HG02840 (cell line): ENCODE data around the gene POGLUT2.

Experiments used
- ATAC-seq: cut with Tn5 transposase; IDR thresholded peaks from one replicate; pipeline ENCODE4 v1.9.1; 2021; ENCODE audit warnings: mild to moderate bottlenecking, moderate library complexity, moderate number of reproducible peaks; ENCODE audit not compliant: unreplicated experiment, low FRiP score

The POGLUT2 gene

GRCh38 chr13:102771298-102772041 is 27.3 kb downstream of the POGLUT2 start:
- ATAC-seq = no peak

GRCh38 chr13:102770435-102770834 is 28.3 kb downstream of the POGLUT2 start:
- ATAC-seq = no peak

- no peak for ATAC-seq
These were observed 29.1 kb downstream of the POGLUT2 start for GRCh38 chr13:102769679-102770078.

GRCh38 chr13:102768909-102769308 is 29.9 kb downstream of the POGLUT2 start:
- ATAC-seq = no peak

GRCh38 chr13:102763741-102764140 is 35.0 kb downstream of the POGLUT2 start:
- no peak for ATAC-seq

GRCh38 chr13:102761071-102761470 is 37.7 kb downstream of the POGLUT2 start:
- ATAC-seq = no peak

- no peak for ATAC-seq
These were observed 39.9 kb downstream of the POGLUT2 start for GRCh38 chr13:102758842-102759241.

- no peak for ATAC-seq
These were observed 41.8 kb downstream of the POGLUT2 start for GRCh38 chr13:102757006-102757405.

GRCh38 chr13:102751886-102752285 is 46.9 kb downstream of the POGLUT2 start:
- ATAC-seq = no peak

GRCh38 chr13:102742506-102742905 is 56.3 kb downstream of the POGLUT2 start:
- no peak for ATAC-seq

- no peak for ATAC-seq
These were observed 56.7 kb downstream of the POGLUT2 start for GRCh38 chr13:102742101-102742500.
